ENCODE results near the gene RUNDC1. TPM values are rescaled to one million over a fixed set of nuclear protein-coding genes. Genes with fewer than 3 reads are reported as not detected.

Gene RUNDC1
- polyA plus RNA-seq, 1 donor (not counting 4 experiments of a cell fraction or from before 2014, with no cell fraction given), result 11.1 TPM

DNA sequence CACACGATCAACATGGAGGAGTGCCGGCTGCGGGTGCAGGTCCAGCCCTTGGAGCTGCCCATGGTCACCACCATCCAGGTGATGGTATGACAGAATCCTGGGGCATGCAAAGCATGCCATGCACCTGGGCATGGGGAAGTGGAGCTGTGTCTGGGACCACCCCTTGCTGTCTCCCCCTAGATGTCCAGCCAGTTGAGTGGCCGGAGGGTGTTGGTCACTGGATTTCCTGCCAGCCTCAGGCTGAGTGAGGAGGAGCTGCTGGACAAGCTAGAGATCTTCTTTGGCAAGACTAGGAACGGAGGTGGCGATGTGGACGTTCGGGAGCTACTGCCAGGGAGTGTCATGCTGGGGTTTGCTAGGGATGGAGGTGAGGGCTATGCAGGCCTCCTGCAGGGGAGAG, 32.9 kb downstream of the RUNDC1 start:
- H3K4me3 ChIP-seq (ENCODE audit: control insufficient read depth in 2 of 3, extremely low read depth in 1 of 3, insufficient read depth in 2 of 3, low read depth in 1 of 3, low read length in 3 of 3), result no peak overlapping the region
- H3K9ac ChIP-seq (ENCODE audit: control insufficient read depth, extremely low read depth, insufficient read depth, low read length), result no peak overlapping the region
- no peaks in the 10 kb centered on the region for H3K9me3 ChIP-seq (ENCODE audit: control insufficient read depth, low read depth, low read length)
- H3K79me2 ChIP-seq (ENCODE audit: control insufficient read depth, insufficient read depth, low read length), result peaks cover 4% of the 10 kb centered on the region
- H3K27ac ChIP-seq (ENCODE audit: control insufficient read depth, insufficient read depth, low read length), result no peak overlapping the region
- H4K20me1 ChIP-seq (ENCODE audit: control insufficient read depth, extremely low read depth, insufficient read depth, low read length), result no peaks in the 10 kb centered on the region
- peaks cover 18 to 27% of the 10 kb centered on the region in 2 experiments for H3K36me3 ChIP-seq (ENCODE audit: control insufficient read depth in 2 of 2, extremely low read depth in 1 of 2, insufficient read depth in 2 of 2, low read length in 2 of 2)
- H2AFZ ChIP-seq (ENCODE audit: control insufficient read depth, low read length), result no peak overlapping the region
- no peak overlapping the region for H3K4me2 ChIP-seq (ENCODE audit: control insufficient read depth, extremely low read depth, insufficient read depth, low read depth, low read length)
- no peak for DNase-seq (ENCODE audit: low read depth, low spot score)
- TF ChIP-seq, protein P1, sequence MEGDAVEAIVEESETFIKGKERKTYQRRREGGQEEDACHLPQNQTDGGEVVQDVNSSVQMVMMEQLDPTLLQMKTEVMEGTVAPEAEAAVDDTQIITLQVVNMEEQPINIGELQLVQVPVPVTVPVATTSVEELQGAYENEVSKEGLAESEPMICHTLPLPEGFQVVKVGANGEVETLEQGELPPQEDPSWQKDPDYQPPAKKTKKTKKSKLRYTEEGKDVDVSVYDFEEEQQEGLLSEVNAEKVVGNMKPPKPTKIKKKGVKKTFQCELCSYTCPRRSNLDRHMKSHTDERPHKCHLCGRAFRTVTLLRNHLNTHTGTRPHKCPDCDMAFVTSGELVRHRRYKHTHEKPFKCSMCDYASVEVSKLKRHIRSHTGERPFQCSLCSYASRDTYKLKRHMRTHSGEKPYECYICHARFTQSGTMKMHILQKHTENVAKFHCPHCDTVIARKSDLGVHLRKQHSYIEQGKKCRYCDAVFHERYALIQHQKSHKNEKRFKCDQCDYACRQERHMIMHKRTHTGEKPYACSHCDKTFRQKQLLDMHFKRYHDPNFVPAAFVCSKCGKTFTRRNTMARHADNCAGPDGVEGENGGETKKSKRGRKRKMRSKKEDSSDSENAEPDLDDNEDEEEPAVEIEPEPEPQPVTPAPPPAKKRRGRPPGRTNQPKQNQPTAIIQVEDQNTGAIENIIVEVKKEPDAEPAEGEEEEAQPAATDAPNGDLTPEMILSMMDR (optimal IDR thresholded peaks at IDR 0.05 in 1 of 3, IDR thresholded peaks at IDR 0.05 in 1 of 3, conservative IDR thresholded peaks at IDR 0.05 in 1 of 3; ENCODE audit: extremely low read depth in 1 of 3, insufficient read depth in 2 of 3, low read length in 3 of 3), result no peak
- no peak for TF ChIP-seq EZH2 (IDR thresholded peaks at IDR 0.05; ENCODE audit: low read length)
- H3K4me1 ChIP-seq (ENCODE audit: control insufficient read depth, extremely low read depth, insufficient read depth, low read length), result no peaks in the 10 kb centered on the region
- FAIRE-seq, result no peak
- dilution Hi-C loops (cut with MboI; ENCODE audit: extremely low pct_ligation_motif_present, low sequenced_read_pairs), result no loop called here
- no peaks in the 10 kb centered on the region for H3K9me1 ChIP-seq (ENCODE audit: control insufficient read depth, extremely low read depth, insufficient read depth, low read length)
- H3K27me3 ChIP-seq (ENCODE audit: control insufficient read depth, extremely low read depth, insufficient read depth, low read length), result no peaks in the 10 kb centered on the region

DNA sequence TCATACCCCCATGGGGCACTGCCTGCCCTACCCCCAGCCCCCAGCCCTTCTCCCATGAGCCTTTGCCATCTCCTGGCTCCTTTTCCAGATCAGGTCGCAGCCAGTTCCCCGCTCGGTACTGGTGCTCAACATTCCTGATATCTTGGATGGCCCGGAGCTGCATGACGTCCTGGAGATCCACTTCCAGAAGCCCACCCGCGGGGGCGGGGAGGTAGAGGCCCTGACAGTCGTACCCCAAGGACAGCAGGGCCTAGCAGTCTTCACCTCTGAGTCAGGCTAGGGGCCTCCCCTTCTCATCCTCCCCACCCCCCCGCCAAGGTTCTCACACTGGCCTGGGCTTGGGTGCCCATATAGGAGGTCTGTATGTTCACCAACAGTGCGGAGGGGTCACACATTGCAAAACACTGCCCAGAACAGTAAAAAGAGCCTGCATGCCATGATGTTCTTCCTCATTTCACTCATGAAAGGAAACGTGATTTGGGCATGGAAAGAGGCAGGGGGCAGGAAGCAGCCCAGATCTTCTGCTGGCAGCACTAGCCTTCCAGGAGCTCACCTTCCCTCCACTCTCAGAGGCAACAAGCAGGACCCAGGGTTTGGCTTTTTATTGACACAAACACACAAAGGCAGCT, 33.8 kb downstream of the RUNDC1 start:
- Histone ChIP-seq H3K36me3 (ENCODE audit: control insufficient read depth in 2 of 2, extremely low read depth in 1 of 2, insufficient read depth in 2 of 2, low read length in 2 of 2) (peaks cover 19 to 30% of the 10 kb centered on the region in 2 experiments), H3K27me3 (ENCODE audit: control insufficient read depth, extremely low read depth, insufficient read depth, low read length) (no peaks in the 10 kb centered on the region), H3K9ac (ENCODE audit: control insufficient read depth, extremely low read depth, insufficient read depth, low read length) (no peak overlapping the region), H3K9me3 (ENCODE audit: control insufficient read depth, low read depth, low read length) (no peaks in the 10 kb centered on the region), H3K79me2 (ENCODE audit: control insufficient read depth, insufficient read depth, low read length) (peaks cover 4% of the 10 kb centered on the region), H4K20me1 (ENCODE audit: control insufficient read depth, extremely low read depth, insufficient read depth, low read length) (no peaks in the 10 kb centered on the region), H3K4me1 (ENCODE audit: control insufficient read depth, extremely low read depth, insufficient read depth, low read length) (no peaks in the 10 kb centered on the region), H3K4me3 (ENCODE audit: control insufficient read depth in 2 of 3, extremely low read depth in 1 of 3, insufficient read depth in 2 of 3, low read depth in 1 of 3, low read length in 3 of 3) (no peak overlapping the region), H3K4me2 (ENCODE audit: control insufficient read depth, extremely low read depth, insufficient read depth, low read depth, low read length) (no peak overlapping the region), H3K9me1 (ENCODE audit: control insufficient read depth, extremely low read depth, insufficient read depth, low read length) (no peaks in the 10 kb centered on the region), H3K27ac (ENCODE audit: control insufficient read depth, insufficient read depth, low read length) (no peak overlapping the region), H2AFZ (ENCODE audit: control insufficient read depth, low read length) (no peak overlapping the region)
- dilution Hi-C loops (cut with MboI; ENCODE audit: extremely low pct_ligation_motif_present, low sequenced_read_pairs), result no loop called here
- FAIRE-seq, result no peak
- no peak for DNase-seq (ENCODE audit: low read depth, low spot score)
- TF ChIP-seq, protein P1 (optimal IDR thresholded peaks at IDR 0.05 in 1 of 3, IDR thresholded peaks at IDR 0.05 in 1 of 3, conservative IDR thresholded peaks at IDR 0.05 in 1 of 3; ENCODE audit: extremely low read depth in 1 of 3, insufficient read depth in 2 of 3, low read length in 3 of 3), result no peak
- TF ChIP-seq EZH2 (IDR thresholded peaks at IDR 0.05; ENCODE audit: low read length), result no peak

Data from keratinocyte (primary cell).